HL-60 (cell line): ENCODE results near the gene MAP3K4.

Experiments used
- DNase-seq, 2 experiments: peaks; one replicate each; pipeline ENCODE4 v3.0.0-alpha.2; 2010 to 2020; ENCODE audit warnings: low read depth in 1 of 2, low spot score in 1 of 2
- H3K27ac ChIP-seq: fragments of 250-450 bp; sonication (Bioruptor Pico); replicated peaks from 2 replicates; pipeline ENCODE4 v1.5.1; 2020; ENCODE audit warnings: mild to moderate bottlenecking, moderate library complexity
- H3K27me3 ChIP-seq: fragments of 250-450 bp; sonication (Bioruptor Pico); 2 replicates; pipeline ENCODE4 v1.5.1; 2021; ENCODE audit warnings: mild to moderate bottlenecking, moderate library complexity; ENCODE audit not compliant: insufficient read depth, poor library complexity, severe bottlenecking
- H3K4me3 ChIP-seq: replicated peaks from 2 replicates; pipeline ENCODE4 v1.5.1; 2011; ENCODE audit warnings: mild to moderate bottlenecking, control low read depth, low read length; ENCODE audit not compliant: insufficient read depth
- CTCF ChIP-seq: IDR thresholded peaks from one replicate; pipeline ENCODE4 v1.5.1; 2011; ENCODE audit warnings: low read length, control low read depth, inconsistent platforms; ENCODE audit not compliant: insufficient read depth
- GABPA ChIP-seq: IDR thresholded peaks from 2 replicates; pipeline ENCODE4 v1.6.1; 2012; ENCODE audit warnings: low read depth
- POLR2AphosphoS5 ChIP-seq: IDR thresholded peaks from 2 replicates; pipeline ENCODE4 v1.6.1; 2012; ENCODE audit warnings: low read depth
- REST ChIP-seq: IDR thresholded peaks from 2 replicates; pipeline ENCODE4 v1.6.1; 2012; ENCODE audit warnings: low read depth; ENCODE audit not compliant: insufficient replicate concordance
- SPI1 ChIP-seq: IDR thresholded peaks from 2 replicates; pipeline ENCODE4 v1.6.1; 2012; ENCODE audit warnings: low read depth, mild to moderate bottlenecking, borderline replicate concordance

Gene MAP3K4

GRCh38 chr6:161021543-161021942 is 30.0 kb downstream of the MAP3K4 start:
- no peak overlapping the region for H3K27ac ChIP-seq
- DNase-seq = no peak

GRCh38 chr6:161021998-161022743 is 30.6 kb downstream of the MAP3K4 start:
- Histone ChIP-seq H3K27me3 (no peaks in the 10 kb centered on the region), H3K4me3 (no peak overlapping the region), H3K27ac (no peak overlapping the region)
- TF ChIP-seq SPI1 (no peak), CTCF (no peak), REST (no peak)
- no peak for DNase-seq

More at GRCh38 chr6:161021543-161021942, 30.0 kb downstream of the MAP3K4 start:
- TF ChIP-seq CTCF (no peak), REST (no peak), POLR2AphosphoS5 (no peak), GABPA (no peak), SPI1 (no peak)
- no peaks in the 10 kb centered on the region for H3K27me3 ChIP-seq
- no peak overlapping the region for H3K4me3 ChIP-seq

- DNase-seq = no peak
- Histone ChIP-seq H3K4me3 (no peak overlapping the region), H3K27ac (no peak overlapping the region), H3K27me3 (no peaks in the 10 kb centered on the region)
- TF ChIP-seq REST (no peak), CTCF (no peak), SPI1 (no peak), GABPA (no peak), POLR2AphosphoS5 (no peak)
Observed at GRCh38 chr6:161023316-161023715, 31.7 kb downstream of the MAP3K4 start.
